ENCODE results near the gene MPV17.

GRCh38 chr2:27307545-27308358 is 15.1 kb downstream of the MPV17 start:
- TF ChIP-seq CTCF (IDR thresholded peaks at IDR 0.05) (no peak), POLR2A (IDR thresholded peaks at IDR 0.05) (no peak)

All from adrenal gland (tissue), 5 donors.